Activated CD4-positive, alpha-beta T cell treated with anti-CD3 and anti-CD28 coated beads for 36 hours (primary cell): Measurements from ENCODE around the gene EXD2. TPM values are rescaled to one million over a fixed set of nuclear protein-coding genes. Genes with fewer than 3 reads are reported as not detected.
"Not testable (repeated sequence)": the region's sequence is repeated elsewhere in the genome, so short reads cannot be mapped to it uniquely, and the experiment has no call there.

Experiments used
- ATAC-seq: fragments of 200-7000 bp; cut with Tn5 transposase; one replicate; pipeline ENCODE4 v1.10.0; 2021; ENCODE audit warnings: mild to moderate bottlenecking, moderate library complexity
- CTCF ChIA-PET: fragments of 350-600 bp; sonication (Branson Sonifier 250); formaldehyde crosslinking; loops from one replicate; lab custom pipeline; 2021; ENCODE audit warnings: antibody characterized with exemption; lab: Charles Lee
- POLR2A ChIA-PET: fragments of 350-600 bp; sonication (Branson Sonifier 250); formaldehyde crosslinking; loops from one replicate; lab custom pipeline; 2021; ENCODE audit warnings: antibody characterized with exemption, inconsistent platforms; lab: Charles Lee
- DNase-seq: peaks from one replicate; pipeline ENCODE4 v3.0.0-alpha.2; 2020
- H3K27ac Mint-ChIP-seq: one replicate; pipeline ENCODE4 v1.8.0; 2021; ENCODE audit warnings: mixed read lengths
- H3K27me3 Mint-ChIP-seq: one replicate; pipeline ENCODE4 v1.8.0; 2021; ENCODE audit warnings: mixed read lengths
- H3K36me3 Mint-ChIP-seq: one replicate; pipeline ENCODE4 v1.8.0; 2021; ENCODE audit warnings: low read depth, mixed read lengths
- H3K4me1 Mint-ChIP-seq: one replicate; pipeline ENCODE4 v1.8.0; 2021; ENCODE audit warnings: mixed read lengths
- H3K4me3 Mint-ChIP-seq: one replicate; pipeline ENCODE4 v1.8.0; 2021; ENCODE audit warnings: mild to moderate bottlenecking, moderate library complexity, mixed read lengths
- H3K9me3 Mint-ChIP-seq: one replicate; pipeline ENCODE4 v1.8.0; 2021; ENCODE audit warnings: low read depth, mixed read lengths
- intact Hi-C, 2 experiments: fragments of 100-400 bp; cut with DNase I in 1 of 2; cut with micrococcal nuclease in 1 of 2; formaldehyde crosslinking; loops; one replicate each; pipeline versions ENCODE4 v1.14.2 to v1.15.1; 2022 to 2024; cut with DNase I, micrococcal nuclease
- total RNA-seq, 2 experiments: library from RNA; stranded (reverse); gene quantifications; one replicate each; pipeline ENCODE4 v1.2.3, GENCODE V29; 2021

EXD2 gene
- total RNA-seq, 2 experiments from 2014 or later: 10.8 to 14.5 TPM

DNA sequence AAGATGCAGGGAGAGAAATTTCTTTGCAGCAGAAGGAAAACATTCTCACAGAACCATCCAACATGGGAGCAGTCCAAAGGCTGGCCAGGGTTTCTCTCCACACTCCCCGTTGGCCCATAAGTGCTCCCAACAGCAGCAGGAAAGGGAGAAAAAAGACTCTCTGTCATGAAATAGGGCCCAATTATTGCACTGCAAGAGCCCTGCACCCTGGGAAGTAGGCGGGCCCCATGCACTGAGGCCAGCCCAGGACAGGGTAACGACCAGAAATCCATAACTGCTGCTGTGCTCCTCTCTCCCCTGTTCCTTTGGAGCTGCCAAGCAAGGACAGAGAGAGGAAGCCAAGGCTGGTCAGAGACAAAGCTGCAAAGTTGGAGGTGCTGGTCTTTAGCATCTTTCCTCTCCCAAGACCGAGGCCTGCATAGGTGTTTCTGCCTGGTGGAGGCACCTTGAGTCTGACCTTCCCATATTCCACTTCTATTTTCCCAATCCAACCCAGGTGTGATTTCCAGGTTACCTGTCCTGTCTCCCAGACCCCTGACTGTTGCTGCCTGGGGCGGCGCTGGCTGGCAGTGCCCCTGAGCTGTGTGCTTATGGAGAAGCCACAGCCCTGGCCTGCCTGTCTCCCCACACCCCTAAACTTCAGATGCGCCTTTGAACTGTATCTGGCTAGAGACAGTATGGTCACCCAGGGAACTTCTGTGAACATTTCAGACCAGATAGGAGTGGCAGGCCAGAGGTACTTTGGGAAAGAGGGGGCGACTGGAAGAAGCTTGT, 75.5 kb downstream of the EXD2 start:
- Mint-ChIP-seq H3K36me3 (no peaks in the 10 kb centered on the region), H3K4me3 (no peak overlapping the region), H3K27ac (no peak overlapping the region), H3K27me3 (peaks cover 20% of the 10 kb centered on the region), H3K4me1 (no peaks in the 10 kb centered on the region), H3K9me3 (no peaks in the 10 kb centered on the region)
- ChIA-PET CTCF (interaction anchor here (0.9 kb wide), 1 partner anchor 124 kb away, joined by 4 read pairs; no protein-coding TSS in a partner anchor), POLR2A (no interaction called here)
- ATAC-seq: no peak
- DNase-seq: no peak
- intact Hi-C loops: no loop called here

DNA sequence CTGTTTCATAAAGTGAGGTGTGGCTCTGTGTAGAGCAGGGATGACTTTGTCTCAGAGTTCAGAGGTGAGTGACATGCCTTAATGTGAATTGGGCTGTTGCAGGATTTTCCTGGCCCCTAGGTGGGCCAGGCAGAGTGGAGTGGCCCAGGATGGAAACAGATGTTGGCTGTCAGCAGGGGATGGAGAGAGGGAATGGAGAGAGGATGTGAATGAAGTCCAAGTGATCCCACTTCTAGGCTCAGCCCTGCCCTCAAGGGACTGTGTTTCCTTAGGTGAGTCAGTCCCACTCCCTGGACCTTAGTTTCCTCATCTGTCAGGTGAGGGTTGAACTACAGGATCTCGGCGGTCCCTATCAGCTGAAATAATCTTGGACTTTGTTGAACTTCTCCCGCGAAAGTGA, 76.2 kb downstream of the EXD2 start:
- DNase-seq (no peak), ATAC-seq (no peak)
- intact Hi-C loops: no loop called here
- ChIA-PET POLR2A (no interaction called here), CTCF (interaction anchor here (0.9 kb wide), 1 partner anchor 124 kb away, joined by 4 read pairs; no protein-coding TSS in a partner anchor)
- no peaks in the 10 kb centered on the region for H3K36me3 Mint-ChIP-seq
- no peaks in the 10 kb centered on the region for H3K9me3 Mint-ChIP-seq
- H3K4me1 Mint-ChIP-seq: no peaks in the 10 kb centered on the region
- H3K27ac Mint-ChIP-seq: no peak overlapping the region
- no peak overlapping the region for H3K4me3 Mint-ChIP-seq
- peaks cover 13% of the 10 kb centered on the region for H3K27me3 Mint-ChIP-seq

DNA sequence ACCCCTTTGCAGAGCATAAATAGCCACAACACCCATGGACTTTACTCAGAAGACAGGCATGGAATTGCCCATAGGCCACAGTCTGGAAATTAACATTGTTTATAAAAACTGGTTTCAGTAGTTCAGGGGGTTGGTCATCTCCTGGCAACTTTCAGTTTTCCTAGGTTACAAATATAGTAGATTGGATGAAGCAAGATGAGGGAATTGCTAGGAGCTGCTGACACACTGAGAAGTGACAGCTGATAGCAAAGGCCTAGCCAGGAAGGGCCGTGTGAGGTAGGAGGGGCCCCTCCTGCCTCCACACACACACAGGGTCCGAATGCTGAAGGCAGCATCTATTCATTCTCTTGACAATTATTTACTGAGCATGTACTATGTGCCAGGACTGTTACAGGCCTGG, 76.9 kb downstream of the EXD2 start:
- DNase-seq (no peak), ATAC-seq (no peak)
- peaks cover 11% of the 10 kb centered on the region for H3K27me3 Mint-ChIP-seq
- no peaks in the 10 kb centered on the region for H3K4me1 Mint-ChIP-seq
- intact Hi-C loops: no loop called here
- CTCF ChIA-PET: interaction anchor here (0.6 kb wide), 1 partner anchor 76 kb away, joined by 3 read pairs; no protein-coding TSS in a partner anchor
- H3K9me3 Mint-ChIP-seq: no peaks in the 10 kb centered on the region
- POLR2A ChIA-PET: no interaction called here
- H3K27ac Mint-ChIP-seq: no peak overlapping the region
- H3K36me3 Mint-ChIP-seq: no peaks in the 10 kb centered on the region
- H3K4me3 Mint-ChIP-seq: no peak overlapping the region

DNA sequence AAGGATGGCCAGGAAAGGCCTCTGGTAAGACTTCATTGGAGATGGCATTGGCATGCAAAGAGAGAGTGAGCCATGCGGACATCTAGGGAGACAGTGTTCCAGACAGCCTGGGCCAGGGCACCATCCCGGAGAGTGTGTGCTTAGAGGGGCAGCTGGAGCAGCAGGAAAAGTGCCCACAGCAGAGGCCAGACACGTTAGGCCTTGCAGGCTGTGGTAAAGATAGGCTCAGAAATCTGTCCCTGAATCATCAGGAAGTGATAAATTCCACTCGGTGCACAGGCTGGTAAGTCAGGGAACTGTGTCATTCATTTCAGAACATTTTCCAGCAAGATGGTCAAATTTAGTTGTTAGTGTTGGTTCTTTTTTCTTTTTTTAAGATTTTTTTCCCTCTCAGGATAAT, 77.5 kb downstream of the EXD2 start:
- DNase-seq: no peak
- ChIA-PET CTCF (no interaction called here), POLR2A (no interaction called here)
- no peak for ATAC-seq
- no peaks in the 10 kb centered on the region for H3K9me3 Mint-ChIP-seq
- H3K27ac Mint-ChIP-seq: no peak overlapping the region
- H3K36me3 Mint-ChIP-seq: no peaks in the 10 kb centered on the region
- H3K4me3 Mint-ChIP-seq: no peak overlapping the region
- H3K27me3 Mint-ChIP-seq: peaks cover 7% of the 10 kb centered on the region
- intact Hi-C loops: no loop called here
- no peaks in the 10 kb centered on the region for H3K4me1 Mint-ChIP-seq

DNA sequence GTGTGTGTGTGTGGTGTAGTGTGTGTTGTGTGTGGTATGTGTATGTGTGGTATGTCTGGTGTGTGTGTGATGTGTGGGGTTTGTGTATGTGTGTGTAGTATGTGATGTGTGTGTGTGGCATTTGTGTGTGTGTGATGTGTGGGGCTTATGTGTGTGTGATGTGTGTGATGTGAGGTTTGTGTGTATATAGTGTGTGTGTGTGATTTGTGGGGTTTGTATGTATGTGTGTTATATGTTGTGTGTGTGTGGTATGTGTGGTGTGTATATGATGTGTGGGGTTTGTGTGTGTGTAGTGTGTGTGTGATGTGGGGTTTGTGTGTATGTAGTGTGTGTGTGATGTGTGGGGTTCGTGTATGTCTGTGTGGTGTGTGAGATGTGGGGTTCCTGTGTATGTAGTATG, 78.1 kb downstream of the EXD2 start:
- no peak overlapping the region for H3K27ac Mint-ChIP-seq
- peaks cover 5% of the 10 kb centered on the region for H3K27me3 Mint-ChIP-seq
- ATAC-seq (no peak), DNase-seq (no peak)
- H3K4me1 Mint-ChIP-seq: no peaks in the 10 kb centered on the region
- ChIA-PET CTCF (no interaction called here), POLR2A (no interaction called here)
- H3K9me3 Mint-ChIP-seq: no peaks in the 10 kb centered on the region
- H3K4me3 Mint-ChIP-seq: no peak overlapping the region
- intact Hi-C loops: no loop called here
- H3K36me3 Mint-ChIP-seq: no peaks in the 10 kb centered on the region

DNA sequence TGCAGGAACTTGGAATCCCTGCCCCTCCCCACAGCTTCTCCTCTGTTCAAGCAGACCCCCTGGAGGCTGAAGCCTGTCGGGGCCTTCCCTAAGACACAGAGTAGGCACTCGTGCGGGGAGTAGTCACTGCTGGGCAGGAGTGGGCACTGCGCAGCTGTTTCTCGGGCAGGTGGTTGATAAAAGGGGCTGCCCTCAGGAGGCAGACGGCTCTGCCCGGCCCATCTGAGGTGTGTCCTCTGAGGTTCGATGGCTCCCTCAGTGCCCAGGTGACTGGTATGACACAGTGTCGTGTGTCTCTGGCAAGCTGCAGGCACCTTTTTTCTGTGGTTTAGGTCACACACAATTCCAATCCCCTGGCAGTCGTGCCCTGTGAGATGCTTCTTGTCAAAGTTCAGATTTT, 78.8 kb downstream of the EXD2 start:
- ATAC-seq (no peak), DNase-seq (no peak)
- no peaks in the 10 kb centered on the region for H3K36me3 Mint-ChIP-seq
- no peaks in the 10 kb centered on the region for H3K9me3 Mint-ChIP-seq
- no peaks in the 10 kb centered on the region for H3K4me1 Mint-ChIP-seq
- H3K27ac Mint-ChIP-seq: no peak overlapping the region
- ChIA-PET CTCF (interaction anchor here (0.7 to 0.9 kb wide), 2 partner anchors 27 to 141 kb away, joined by 3 read pairs; no protein-coding TSS in a partner anchor), POLR2A (no interaction called here)
- H3K27me3 Mint-ChIP-seq: peaks cover 5% of the 10 kb centered on the region
- no peak overlapping the region for H3K4me3 Mint-ChIP-seq
- intact Hi-C loops: no loop called here

DNA sequence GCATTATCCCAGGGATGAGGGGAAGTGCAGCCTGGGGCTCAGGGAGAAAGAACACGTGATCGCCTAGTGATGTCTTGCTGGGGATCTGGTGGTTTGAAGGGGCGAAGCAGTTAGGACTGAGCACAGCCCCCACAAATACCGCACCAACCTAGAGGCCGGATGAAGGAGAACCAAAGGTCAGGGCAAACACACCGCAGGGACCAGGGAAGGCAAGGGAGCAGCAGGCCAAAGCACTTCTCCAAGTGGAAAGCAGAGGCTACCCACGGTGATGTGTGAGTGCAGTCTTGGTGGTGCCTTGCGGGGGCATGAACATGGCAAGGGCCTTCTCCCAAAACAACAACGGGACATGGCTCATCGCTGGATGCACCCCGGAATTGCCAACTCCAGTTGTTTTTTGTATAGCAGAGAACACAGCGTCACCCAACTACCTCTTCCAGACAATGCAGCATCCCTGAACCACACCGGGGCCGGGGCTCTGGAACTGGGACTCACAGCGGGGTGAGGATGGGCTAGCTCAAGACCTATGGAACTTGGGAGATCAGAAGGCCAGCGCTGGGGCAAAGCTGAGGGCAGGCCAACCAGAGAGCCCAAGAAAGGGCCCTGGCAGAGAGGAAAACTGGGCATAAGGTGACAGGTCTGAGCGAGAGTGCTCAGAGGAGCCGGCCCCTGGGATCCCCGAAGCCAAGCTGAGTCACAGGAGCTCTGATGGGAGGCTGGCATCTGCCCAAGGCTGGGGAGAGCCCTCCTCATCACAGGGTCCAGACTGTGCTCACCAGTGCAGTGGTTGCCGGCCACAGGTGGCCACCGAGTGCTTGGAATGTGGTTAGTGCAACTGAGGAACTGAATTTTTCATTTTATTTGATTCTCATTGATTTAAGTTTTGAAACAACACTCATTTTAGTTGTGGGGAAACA, 79.8 kb downstream of the EXD2 start:
- POLR2A ChIA-PET: no interaction called here
- Mint-ChIP-seq H3K4me3 (no peak overlapping the region), H3K27ac (no peak overlapping the region)

DNA sequence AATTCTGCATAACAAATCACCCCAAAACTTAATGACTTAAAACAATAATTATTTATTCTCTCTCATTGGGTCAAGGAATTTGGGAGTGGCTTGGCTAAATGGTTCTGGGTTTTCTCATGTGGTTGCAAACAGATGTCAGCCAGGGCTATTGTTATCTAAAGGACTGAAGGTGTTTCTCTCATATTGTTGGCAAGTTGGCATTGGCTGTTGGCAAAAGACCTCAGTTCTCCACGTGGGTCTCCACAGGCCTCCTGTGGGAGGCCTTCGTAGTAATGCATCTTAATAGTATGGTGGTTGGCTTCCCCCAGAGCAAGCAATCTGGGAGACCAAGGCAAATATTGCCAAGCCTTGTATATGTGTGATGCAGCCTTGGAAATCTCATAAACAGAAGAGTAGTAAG, 83.0 kb downstream of the EXD2 start:
- ATAC-seq: no peak
- H3K27me3 Mint-ChIP-seq: no peaks in the 10 kb centered on the region
- ChIA-PET CTCF (interaction anchor here (0.8 kb wide), 1 partner anchor 26 kb away, joined by 4 read pairs; no protein-coding TSS in a partner anchor), POLR2A (interaction anchor here (0.7 kb wide), 1 partner anchor 283 kb away, joined by 3 read pairs; no protein-coding TSS in a partner anchor)
- H3K4me1 Mint-ChIP-seq: no peaks in the 10 kb centered on the region
- no peaks in the 10 kb centered on the region for H3K9me3 Mint-ChIP-seq
- no peak overlapping the region for H3K27ac Mint-ChIP-seq
- no peak overlapping the region for H3K4me3 Mint-ChIP-seq
- intact Hi-C loops: no loop called here
- no peak for DNase-seq
- no peaks in the 10 kb centered on the region for H3K36me3 Mint-ChIP-seq

More for the DNA sequence above, 79.8 kb downstream of the EXD2 start:
- no peaks in the 10 kb centered on the region for H3K36me3 Mint-ChIP-seq
- CTCF ChIA-PET: interaction anchor here (0.5 to 0.9 kb wide), 2 partner anchors 85 to 142 kb away, joined by 3 to 4 read pairs; no protein-coding TSS in a partner anchor
- intact Hi-C loops: no loop called here
- peaks cover 2% of the 10 kb centered on the region for H3K27me3 Mint-ChIP-seq
- DNase-seq (no peak), ATAC-seq (no peak)
- no peaks in the 10 kb centered on the region for H3K4me1 Mint-ChIP-seq
- H3K9me3 Mint-ChIP-seq: no peaks in the 10 kb centered on the region

DNA sequence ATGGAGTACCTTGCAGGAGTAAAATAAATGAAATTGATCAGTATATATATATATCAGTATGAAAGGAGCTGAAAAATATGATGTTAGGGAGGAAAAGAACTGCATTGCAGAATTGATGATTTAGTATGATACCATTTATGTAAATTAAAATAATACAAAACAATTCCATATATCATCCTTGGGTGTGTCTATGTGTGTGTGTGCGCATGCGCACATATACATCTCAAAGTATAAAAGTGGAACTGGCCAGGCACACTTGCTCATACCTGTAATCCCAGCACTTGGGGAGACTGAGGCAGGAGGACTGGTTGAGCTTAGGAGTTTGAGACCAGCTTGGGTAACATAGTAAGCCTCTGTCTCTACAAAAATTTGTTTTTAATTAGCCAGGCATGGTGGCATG, 84.0 kb downstream of the EXD2 start:
- ATAC-seq: no peak
- Mint-ChIP-seq H3K4me3 (no peak overlapping the region), H3K36me3 (no peaks in the 10 kb centered on the region), H3K27me3 (peaks cover 3% of the 10 kb centered on the region), H3K4me1 (no peaks in the 10 kb centered on the region), H3K27ac (no peak overlapping the region), H3K9me3 (no peaks in the 10 kb centered on the region)
- ChIA-PET POLR2A (no interaction called here), CTCF (interaction anchor here (0.6 to 0.8 kb wide), 2 partner anchors 32 to 54 kb away, joined by 3 to 4 read pairs; no protein-coding TSS in a partner anchor)
- DNase-seq: no peak
- intact Hi-C loops: no loop called here

DNA sequence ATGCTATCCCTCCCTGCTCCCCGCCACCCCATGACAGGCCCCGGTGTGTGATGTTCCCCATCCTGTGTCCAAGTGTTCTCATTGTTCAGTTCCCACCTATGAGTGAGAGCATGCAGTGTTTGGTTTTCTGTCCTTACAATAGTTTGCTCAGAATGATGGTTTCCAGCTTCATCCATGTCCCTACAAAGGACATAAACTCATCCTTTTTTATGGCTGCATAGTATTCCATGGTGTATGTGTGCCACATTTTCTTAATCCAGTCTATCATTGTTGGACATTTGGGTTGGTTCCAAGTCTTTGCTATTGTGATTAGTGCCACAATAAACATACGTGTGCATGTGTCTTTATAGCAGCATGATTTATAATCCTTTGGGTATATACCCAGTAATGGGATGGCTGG, 86.1 kb downstream of the EXD2 start:
- H3K36me3 Mint-ChIP-seq, H3K27me3 Mint-ChIP-seq, H3K27ac Mint-ChIP-seq, POLR2A ChIA-PET, intact Hi-C loops, H3K9me3 Mint-ChIP-seq, CTCF ChIA-PET, ATAC-seq, H3K4me3 Mint-ChIP-seq, H3K4me1 Mint-ChIP-seq, DNase-seq: not testable (repeated sequence)

DNA sequence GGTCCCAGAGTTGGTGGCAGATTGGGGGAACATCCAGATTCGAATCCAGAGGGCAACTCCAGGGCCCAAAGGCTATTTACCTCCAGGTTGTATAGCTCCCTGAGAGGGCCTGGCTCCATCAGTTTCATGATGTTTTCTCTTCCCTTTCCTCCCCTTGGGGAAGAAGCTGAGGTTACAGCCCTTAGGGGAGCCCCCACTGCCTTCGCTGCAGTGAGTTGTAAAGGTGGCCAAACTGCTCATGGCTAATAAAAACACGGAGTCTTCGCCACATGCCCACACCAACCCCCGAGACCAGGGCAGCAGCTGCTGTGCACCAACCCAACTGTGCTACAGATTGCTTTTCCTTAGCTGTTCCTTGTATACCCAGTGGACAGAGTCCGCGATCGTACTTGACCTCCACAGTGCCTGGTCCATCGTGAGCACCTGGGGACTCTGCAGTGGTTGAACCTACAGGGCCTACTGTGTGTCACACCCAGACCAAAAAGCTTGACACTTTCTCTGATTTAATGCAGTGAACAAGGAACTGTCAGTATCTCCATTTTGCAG, 89.5 kb downstream of the EXD2 start:
- intact Hi-C loops: no loop called here
- H3K27ac Mint-ChIP-seq: no peak overlapping the region
- H3K36me3 Mint-ChIP-seq: no peaks in the 10 kb centered on the region
- ChIA-PET POLR2A (no interaction called here), CTCF (interaction anchor here (0.6 kb wide), 1 partner anchor 28 kb away, joined by 3 read pairs; no protein-coding TSS in a partner anchor)
- H3K4me1 Mint-ChIP-seq: no peaks in the 10 kb centered on the region
- no peak overlapping the region for H3K4me3 Mint-ChIP-seq
- ATAC-seq (no peak), DNase-seq (no peak)
- peaks cover 3% of the 10 kb centered on the region for H3K27me3 Mint-ChIP-seq
- H3K9me3 Mint-ChIP-seq: no peaks in the 10 kb centered on the region
